Right lobe of liver (tissue), 6 donors: ENCODE measurements around the gene UPB1. TPM values are rescaled to one million over a fixed set of nuclear protein-coding genes. Genes with fewer than 3 reads are reported as not detected.
A peak's percentile ranks its signal among the peaks of the same experiment; 100 is the strongest.

Experiments
- ATAC-seq, 4 donors: fragments of 200-7000 bp; cut with Tn5 transposase; one replicate each; pipeline ENCODE4 v1.9.1; 2020; ENCODE audit warnings: mild to moderate bottlenecking in 4 of 4, moderate library complexity in 4 of 4
- DNase-seq, 3 donors: peaks; one replicate each; pipeline ENCODE4 v3.0.0-alpha.2; 2020
- H3K27ac ChIP-seq, 3 donors: fragments of 200-600 bp; one replicate each; pipeline ENCODE4 v1.8.0; 2022
- H3K27me3 ChIP-seq, 2 donors: fragments of 200-600 bp; one replicate each; pipeline ENCODE4 v1.8.0; 2022
- H3K36me3 ChIP-seq, 4 donors: fragments of 200-600 bp; sonication (generic) in 1 of 4; one replicate each; pipeline versions ENCODE4 v1.5.1 to v1.8.0; 2017 to 2022; ENCODE audit warnings: control low read depth in 1 of 4
- H3K4me1 ChIP-seq, 4 donors: fragments of 200-600 bp; sonication (generic) in 1 of 4; one replicate each; pipeline versions ENCODE4 v1.5.1 to v1.8.0; 2017 to 2022; ENCODE audit warnings: control low read depth in 1 of 4
- H3K4me3 ChIP-seq, 3 donors: fragments of 200-600 bp; one replicate each; pipeline ENCODE4 v1.8.0; 2022
- H3K9me3 ChIP-seq, 4 donors: fragments of 200-600 bp; sonication (generic) in 1 of 4; one replicate each; pipeline versions ENCODE4 v1.5.1 to v1.8.0; 2017 to 2022; ENCODE audit warnings: control low read depth in 1 of 4
- CTCF ChIP-seq, 4 donors: fragments of 200-600 bp in 3 of 4; fragments of 450-650 bp in 1 of 4; IDR thresholded peaks; one replicate each; pipeline versions ENCODE4 v1.5.1 to v1.8.0; 2016 to 2022; ENCODE audit warnings: antibody characterized with exemption in 4 of 4, mild to moderate bottlenecking in 2 of 4
- POLR2A ChIP-seq: fragments of 450-650 bp; IDR thresholded peaks from one replicate; pipeline ENCODE4 v1.6.1; 2017; ENCODE audit warnings: antibody characterized with exemption, mild to moderate bottlenecking
- WGBS: methylation state at CpG from one replicate; pipeline ENCODE4 v1.1.6; 2018; ENCODE audit warnings: low coverage, low lambda C conversion rate; ENCODE audit not compliant: insufficient coverage; ENCODE audit errors: missing lambda C conversion rate; 5-methylcytosine and 5-hydroxymethylcytosine counted together
- intact Hi-C, 2 donors: fragments of 100-400 bp; cut with DNase I; formaldehyde crosslinking; loops; one replicate each; pipeline versions ENCODE4 v1.11.2 to v1.14.1; 2022
- total RNA-seq, 6 experiments: library from RNA; depleted of rRNA in 2 of 6; stranded (reverse); fragments of >200 nt in 2 of 6; fragmentation: NEBNext Ultra II Directional in 3 of 6; extraction: Animal tissue kit (Norgen Biotek cat#: 25700) in 3 of 6; gene quantifications; one replicate each; pipeline versions ENCODE4 v1.1.0 to v1.2.4, GENCODE V29; 2016 to 2023
- donor health status: DM: no; HTN: yes; CAD: no.
- donor health status: DM: no; HTN: no; CAD: no.
- donor health status: DM: no; HTN: no; CAD: no.
- donor health status: DM: no; HTN: yes; CAD: no.
- donor health status: DM: no; HTN: yes; CAD: no.

The UPB1 gene
- total RNA-seq, 6 experiments from 2014 or later: 50.6 to 169 (median 100) TPM

- intact Hi-C loops: no loop called here
- peak overlapping the region; percentile 18 to 95 (median 87) for H3K4me3 ChIP-seq
- 27% methylated on average over 2 of the region's 2 CpGs for WGBS
- ATAC-seq: no peak
- H3K36me3 ChIP-seq: peaks cover 0 to 17% (median 6%) of the 10 kb centered on the region in 4 donors
- no peaks in the 10 kb centered on the region for H3K9me3 ChIP-seq
- peaks cover 0 to 49% (median 18%) of the 10 kb centered on the region in 4 donors for H3K4me1 ChIP-seq
- DNase-seq: peak in 1 of 3 donors; percentile 42
- no peak for TF ChIP-seq CTCF (IDR thresholded peaks at IDR 0.05)
- no peak for TF ChIP-seq POLR2A
- no peaks in the 10 kb centered on the region for H3K27me3 ChIP-seq
- H3K27ac ChIP-seq: peak overlapping the region; percentile 17 to 90 (median 83)
Measured at GRCh38 chr22:24496661-24497060, 1.5 kb downstream of the UPB1 start.

GRCh38 chr22:24497841-24498258, 2.7 kb downstream of the UPB1 start:
- H3K36me3 ChIP-seq: peaks cover 0 to 29% (median 10%) of the 10 kb centered on the region in 4 donors
- no peaks in the 10 kb centered on the region for H3K9me3 ChIP-seq
- H3K4me3 ChIP-seq: peak overlapping the region in 2 of 3 donors; percentile 87 to 95
- no peaks in the 10 kb centered on the region for H3K27me3 ChIP-seq
- 24% methylated on average over 2 of the region's 2 CpGs for WGBS
- peak; percentile 51 for TF ChIP-seq POLR2A
- TF ChIP-seq CTCF (IDR thresholded peaks at IDR 0.05): no peak
- H3K27ac ChIP-seq: peak overlapping the region in 2 of 3 donors; percentile 83 to 90
- intact Hi-C loops: no loop called here
- DNase-seq (no peak), ATAC-seq (peak in 2 of 4 donors; percentile 2 to 5)
- peaks cover 0 to 61% (median 21%) of the 10 kb centered on the region in 4 donors for H3K4me1 ChIP-seq

- TF ChIP-seq POLR2A: no peak
- Histone ChIP-seq H3K4me1 (peaks cover 0 to 67% (median 23%) of the 10 kb centered on the region in 4 donors), H3K27me3 (no peaks in the 10 kb centered on the region), H3K36me3 (peaks cover 0 to 37% (median 14%) of the 10 kb centered on the region in 4 donors), H3K4me3 (peak overlapping the region in 2 of 3 donors; percentile 87 to 95), H3K9me3 (no peaks in the 10 kb centered on the region), H3K27ac (peak overlapping the region in 2 of 3 donors; percentile 83 to 90)
- no peak for ATAC-seq
- no peak for DNase-seq
- WGBS: 48% methylated on average over 7 of the region's 11 CpGs
- intact Hi-C loops: no loop called here
Measured at GRCh38 chr22:24498824-24499223, 3.7 kb downstream of the UPB1 start.

GRCh38 chr22:24499706-24500276, 4.7 kb downstream of the UPB1 start:
- Histone ChIP-seq H3K27me3 (no peaks in the 10 kb centered on the region), H3K9me3 (no peaks in the 10 kb centered on the region), H3K27ac (peak overlapping the region in 2 of 3 donors; percentile 83 to 90), H3K36me3 (peaks cover 0 to 37% (median 14%) of the 10 kb centered on the region in 4 donors), H3K4me1 (peaks cover 0 to 76% (median 28%) of the 10 kb centered on the region in 4 donors), H3K4me3 (peak overlapping the region in 2 of 3 donors; percentile 22)
- ATAC-seq (peak in 3 of 4 donors; percentile 11 to 27 (median 17)), DNase-seq (peak in 1 of 3 donors; percentile 84)
- WGBS: 28% methylated on average over 10 of the region's 10 CpGs
- intact Hi-C loops: no loop called here
- TF ChIP-seq CTCF (IDR thresholded peaks at IDR 0.05): no peak
- TF ChIP-seq POLR2A: no peak

- TF ChIP-seq POLR2A: no peak
- peak in 1 of 4 donors; percentile 16 for TF ChIP-seq CTCF (IDR thresholded peaks at IDR 0.05)
- Histone ChIP-seq H3K27me3 (no peaks in the 10 kb centered on the region), H3K4me3 (peak overlapping the region in 2 of 3 donors; percentile 22), H3K27ac (peak overlapping the region in 2 of 3 donors; percentile 83 to 90), H3K9me3 (no peaks in the 10 kb centered on the region), H3K36me3 (peaks cover 0 to 37% (median 14%) of the 10 kb centered on the region in 4 donors), H3K4me1 (peaks cover 0 to 82% (median 31%) of the 10 kb centered on the region in 4 donors)
- intact Hi-C loops: no loop called here
- peak; percentile 80 to 89 (median 86) for DNase-seq
- ATAC-seq: peak; percentile 56 to 76 (median 62)
- whole genome bisulfite sequencing: 24% methylated on average over 13 of the region's 16 CpGs
Measured at GRCh38 chr22:24500277-24500820, 5.2 kb downstream of the UPB1 start.
